H9 (cell line): ENCODE data around the gene CCDC141. TPM values are rescaled to one million over a fixed set of nuclear protein-coding genes. Genes with fewer than 3 reads are reported as not detected.

Experiments used
- DNase-seq: peaks from one replicate; pipeline ENCODE4 v3.0.0-alpha.2; 2017
- H2AFZ ChIP-seq: one replicate; pipeline ENCODE4 v1.6.1; 2013; ENCODE audit warnings: mild to moderate bottlenecking, low read length, control low read depth, moderate library complexity
- H2AK5ac ChIP-seq: 2 replicates; pipeline ENCODE4 v1.6.1; 2013; ENCODE audit warnings: low read length, control low read depth, mixed read lengths; ENCODE audit not compliant: insufficient read length
- H2BK120ac ChIP-seq: one replicate; pipeline ENCODE4 v1.6.1; 2013; ENCODE audit warnings: low read depth, mild to moderate bottlenecking, low read length, control low read depth, inconsistent platforms; ENCODE audit not compliant: poor library complexity, severe bottlenecking
- H2BK12ac ChIP-seq: 2 replicates; pipeline ENCODE4 v1.6.1; 2013; ENCODE audit warnings: low read length, control low read depth, mixed read lengths, low read depth; ENCODE audit not compliant: insufficient read length
- H2BK15ac ChIP-seq: 2 replicates; pipeline ENCODE4 v1.6.1; 2013; ENCODE audit warnings: low read depth, low read length, control low read depth
- H2BK20ac ChIP-seq: one replicate; pipeline ENCODE4 v1.6.1; 2013; ENCODE audit warnings: low read depth, mild to moderate bottlenecking, low read length, control low read depth, inconsistent platforms; ENCODE audit not compliant: poor library complexity, severe bottlenecking
- H2BK5ac ChIP-seq: 2 replicates; pipeline ENCODE4 v1.6.1; 2013; ENCODE audit warnings: low read length, control low read depth, mixed read lengths; ENCODE audit not compliant: insufficient read length
- H3K14ac ChIP-seq: 2 replicates; pipeline ENCODE4 v1.6.1; 2013; ENCODE audit warnings: low read length, control low read depth; ENCODE audit not compliant: insufficient read depth
- H3K18ac ChIP-seq: 2 replicates; pipeline ENCODE4 v1.6.1; 2013; ENCODE audit warnings: low read depth, mild to moderate bottlenecking, mixed read lengths, low read length, control low read depth; ENCODE audit not compliant: insufficient read length
- H3K23ac ChIP-seq: 2 replicates; pipeline ENCODE4 v1.6.1; 2013; ENCODE audit warnings: low read length, control low read depth, mixed read lengths, low read depth; ENCODE audit not compliant: insufficient read length
- H3K23me2 ChIP-seq: 2 replicates; pipeline ENCODE4 v1.6.1; 2013; ENCODE audit warnings: low read depth, mild to moderate bottlenecking, mixed read lengths, low read length, control low read depth; ENCODE audit not compliant: insufficient read length, poor library complexity, severe bottlenecking
- H3K27ac ChIP-seq: 2 replicates; pipeline ENCODE4 v1.5.1; 2013; ENCODE audit warnings: low read length, control low read depth, mixed read lengths, low read depth; ENCODE audit not compliant: insufficient read length
- H3K27me3 ChIP-seq: 2 replicates; pipeline ENCODE4 v1.6.1; 2013; ENCODE audit warnings: low read length, control low read depth, inconsistent platforms; ENCODE audit not compliant: insufficient read depth
- H3K4ac ChIP-seq: 2 replicates; pipeline ENCODE4 v1.6.1; 2013; ENCODE audit warnings: low read depth, mild to moderate bottlenecking, control low read depth, inconsistent platforms, low read length, moderate library complexity
- H3K4me1 ChIP-seq: 2 replicates; pipeline ENCODE4 v1.6.1; 2013; ENCODE audit warnings: low read length, control low read depth, inconsistent platforms; ENCODE audit not compliant: insufficient read depth
- H3K4me2 ChIP-seq: 2 replicates; pipeline ENCODE4 v1.6.1; 2013; ENCODE audit warnings: low read length, control low read depth, mixed read lengths; ENCODE audit not compliant: insufficient read length, insufficient read depth
- H3K56ac ChIP-seq: 2 replicates; pipeline ENCODE4 v1.6.1; 2013; ENCODE audit warnings: low read depth, mild to moderate bottlenecking, mixed read lengths, low read length, control low read depth; ENCODE audit not compliant: insufficient read length
- H3K79me1 ChIP-seq: 2 replicates; pipeline ENCODE4 v1.6.1; 2013; ENCODE audit warnings: low read depth, mild to moderate bottlenecking, moderate library complexity, low read length, control low read depth, inconsistent platforms; ENCODE audit not compliant: insufficient read depth, poor library complexity, severe bottlenecking
- H3K79me2 ChIP-seq: 2 replicates; pipeline ENCODE4 v1.6.1; 2013; ENCODE audit warnings: low read length, control low read depth, inconsistent platforms; ENCODE audit not compliant: insufficient read depth
- H3K9ac ChIP-seq: 2 replicates; pipeline ENCODE4 v1.6.1; 2013; ENCODE audit warnings: low read length, control low read depth, mixed read lengths; ENCODE audit not compliant: insufficient read length; ENCODE audit errors: extremely low read depth
- H3K9me3 ChIP-seq: one replicate; pipeline ENCODE4 v1.6.1; 2013; ENCODE audit warnings: low read depth, low read length, inconsistent platforms; ENCODE audit not compliant: control insufficient read depth
- H3T11ph ChIP-seq: one replicate; pipeline ENCODE4 v1.6.1; 2013; ENCODE audit warnings: mild to moderate bottlenecking, low read length, control low read depth, inconsistent platforms
- H4K20me1 ChIP-seq: one replicate; pipeline ENCODE4 v1.6.1; 2013; ENCODE audit not compliant: control insufficient read depth, insufficient read length, insufficient read depth
- H4K5ac ChIP-seq: 2 replicates; pipeline ENCODE4 v1.6.1; 2013; ENCODE audit warnings: low read depth, mild to moderate bottlenecking, mixed read lengths, low read length, control low read depth; ENCODE audit not compliant: insufficient read length
- H4K8ac ChIP-seq: replicated peaks from 2 replicates; pipeline ENCODE4 v1.6.1; 2013; ENCODE audit warnings: low read length, control low read depth, mixed read lengths, low read depth; ENCODE audit not compliant: insufficient read length
- H4K91ac ChIP-seq: 2 replicates; pipeline ENCODE4 v1.6.1; 2013; ENCODE audit warnings: low read depth, mild to moderate bottlenecking, moderate library complexity, mixed read lengths, low read length, control low read depth; ENCODE audit not compliant: insufficient read length
- H3K27ac Mint-ChIP-seq, 3 experiments: 2 replicates in 2 of 3; 3 replicates in 1 of 3; pipeline ENCODE4 v1.8.0; 2020 to 2021; ENCODE audit warnings: mixed read lengths in 3 of 3, mild to moderate bottlenecking in 1 of 3, moderate library complexity in 1 of 3
- H3K27me3 Mint-ChIP-seq: 2 replicates; pipeline ENCODE4 v1.8.0; 2021; ENCODE audit warnings: low read depth, mild to moderate bottlenecking, moderate library complexity, mixed read lengths
- H3K36me3 Mint-ChIP-seq, 3 experiments: 2 replicates in 2 of 3; 3 replicates in 1 of 3; pipeline ENCODE4 v1.8.0; 2020 to 2021; ENCODE audit warnings: low read depth in 3 of 3, mixed read lengths in 3 of 3; ENCODE audit not compliant: insufficient read depth in 1 of 3
- H3K4me1 Mint-ChIP-seq, 2 experiments: 2 replicates each; pipeline ENCODE4 v1.8.0; 2020; ENCODE audit warnings: mixed read lengths in 2 of 2
- H3K4me3 Mint-ChIP-seq, 2 experiments: 2 replicates in 1 of 2; 3 replicates in 1 of 2; pipeline ENCODE4 v1.8.0; 2020 to 2021; ENCODE audit warnings: mild to moderate bottlenecking in 2 of 2, mixed read lengths in 2 of 2, moderate library complexity in 1 of 2
- H3K9me3 Mint-ChIP-seq, 2 experiments: 2 replicates in 1 of 2; 3 replicates in 1 of 2; pipeline ENCODE4 v1.8.0; 2020; ENCODE audit warnings: mild to moderate bottlenecking in 2 of 2, mixed read lengths in 2 of 2, moderate library complexity in 1 of 2
- CTCF ChIP-seq: fragments of 200-600 bp; sonication (generic); conservative IDR thresholded peaks from 3 replicates; pipeline ENCODE4 v1.8.0; 2021; ENCODE audit warnings: antibody characterized with exemption, mild to moderate bottlenecking
- WGBS: extraction: QIAGEN DNeasy Blood & Tissue Kit; methylation state at CpG from one replicate; pipeline ENCODE4 v1.1.7; 2013; ENCODE audit warnings: missing lambda C conversion rate, low lambda C conversion rate, mixed read lengths; ENCODE audit not compliant: insufficient read length; ENCODE audit errors: extremely low coverage; 5-methylcytosine and 5-hydroxymethylcytosine counted together
- total RNA-seq: library from RNA; stranded (reverse); gene quantifications from 2 replicates; pipeline ENCODE4 v1.2.1, GENCODE V29; 2021

The CCDC141 gene
- total RNA-seq, 1 experiment from 2014 or later, result 1.0 TPM

GRCh38 chr2:178917555-178917954 lies 132.4 kb downstream of the CCDC141 start:
- peaks cover 0 to 4% of the 10 kb centered on the region in 2 experiments; a peak in 1 of 4 replicates for H3K4me1 Mint-ChIP-seq
- no CpG with 5 or more reads among the region's 4 CpGs for WGBS

More at GRCh38 chr2:178917555-178917954, 132.4 kb downstream of the CCDC141 start:
- H3K27ac ChIP-seq, result no peak overlapping the region
- no peaks in the 10 kb centered on the region for H3K79me2 ChIP-seq
- no peak overlapping the region for H3K4me2 ChIP-seq
- H3K14ac ChIP-seq, result no peak overlapping the region
- H3K27me3 Mint-ChIP-seq, result no peaks in the 10 kb centered on the region
- no peak overlapping the region for H2BK5ac ChIP-seq
- H4K91ac ChIP-seq, result no peak overlapping the region
- TF ChIP-seq CTCF, result no peak
- H2BK20ac ChIP-seq, result no peak overlapping the region
- no peak overlapping the region for H2AK5ac ChIP-seq
- no peak overlapping the region for H3K4ac ChIP-seq
- H3K9me3 ChIP-seq, result no peaks in the 10 kb centered on the region
- no peaks in the 10 kb centered on the region for H3K23me2 ChIP-seq
- no peaks in the 10 kb centered on the region for H3K79me1 ChIP-seq
- no peak overlapping the region for H4K5ac ChIP-seq
- no peaks in the 10 kb centered on the region for H3K9me3 Mint-ChIP-seq
- no peak overlapping the region for H2BK15ac ChIP-seq
- no peak overlapping the region for H3K18ac ChIP-seq
- H3K36me3 Mint-ChIP-seq, result no peaks in the 10 kb centered on the region
- no peak overlapping the region for H3T11ph ChIP-seq
- H2BK120ac ChIP-seq, result no peak overlapping the region
- H3K4me3 Mint-ChIP-seq, result no peak overlapping the region
- no peak overlapping the region for H3K23ac ChIP-seq
- no peak for DNase-seq
- no peak overlapping the region for H3K9ac ChIP-seq
- no peak overlapping the region for H2AFZ ChIP-seq
- H3K27ac Mint-ChIP-seq, result no peak overlapping the region
- H3K27me3 ChIP-seq, result no peaks in the 10 kb centered on the region
- H4K8ac ChIP-seq, result no peak overlapping the region
- no peaks in the 10 kb centered on the region for H3K4me1 ChIP-seq
- no peak overlapping the region for H3K56ac ChIP-seq
- no peaks in the 10 kb centered on the region for H4K20me1 ChIP-seq
- H2BK12ac ChIP-seq, result no peak overlapping the region
